ENCODE measurements around the gene NEK6.

Gene NEK6

DNA sequence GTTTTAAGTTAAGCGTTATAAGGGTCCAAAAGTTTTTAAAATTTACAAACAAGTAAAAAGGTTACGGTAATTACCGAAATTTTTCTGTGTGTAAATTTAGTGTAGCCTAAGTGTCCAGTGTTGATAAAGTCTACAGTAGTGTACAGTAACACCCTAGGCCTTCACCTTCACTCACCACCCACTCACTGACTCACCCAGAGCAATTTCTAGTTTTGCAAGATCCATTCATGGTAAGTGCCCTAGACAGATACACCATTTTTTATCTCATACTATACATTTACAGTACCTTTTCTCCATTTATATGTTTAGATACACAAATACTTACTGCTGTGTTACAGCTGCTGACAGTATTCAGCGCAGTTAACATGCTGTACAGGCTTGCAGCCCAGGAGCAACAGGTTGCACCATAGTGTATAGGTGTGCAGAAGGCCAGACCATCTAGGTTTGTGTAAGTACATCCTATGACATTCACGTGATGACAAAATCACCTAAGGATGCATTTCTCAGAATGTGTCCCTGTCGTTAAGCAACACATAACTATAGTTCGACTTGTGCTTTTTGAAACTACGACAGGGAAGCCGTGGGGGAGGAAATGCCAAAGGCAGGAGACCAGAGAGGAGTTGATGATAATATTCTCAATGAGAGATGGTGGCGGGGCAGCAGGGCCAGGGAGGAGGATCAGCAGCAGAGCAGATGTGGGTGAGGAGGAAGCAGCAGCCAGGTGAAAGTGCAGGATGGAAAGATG, 108.9 kb downstream of the NEK6 start:
- Mint-ChIP-seq H3K4me1 (ENCODE audit: low read depth) (peaks cover 5% of the 10 kb centered on the region), H3K36me3 (ENCODE audit: low read depth) (peaks cover 6% of the 10 kb centered on the region), H3K4me3 (no peak overlapping the region), H3K9me3 (no peaks in the 10 kb centered on the region), H3K27ac (peak overlapping the region; percentile 4), H3K27me3 (ENCODE audit: low read depth) (no peaks in the 10 kb centered on the region)

DNA sequence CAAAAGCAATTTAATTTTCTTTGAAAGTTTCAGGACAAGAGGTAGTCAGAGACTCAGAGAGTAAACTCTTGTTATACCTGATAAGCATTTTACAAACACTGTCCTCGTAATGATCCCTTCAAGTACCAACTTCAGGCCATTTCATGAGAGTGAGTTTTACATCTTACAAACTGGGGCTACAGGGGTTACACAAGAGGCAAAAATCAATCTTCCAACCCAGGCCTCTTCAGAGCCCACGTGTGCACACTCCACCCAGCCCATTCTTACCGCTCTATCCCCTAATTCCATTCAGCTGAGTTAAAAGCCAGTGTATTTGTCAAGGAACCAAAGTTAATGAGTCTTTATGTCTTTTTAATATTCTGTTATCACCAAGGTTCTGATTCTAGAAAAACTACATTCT, 110.9 kb downstream of the NEK6 start:
- H3K36me3 Mint-ChIP-seq (ENCODE audit: low read depth): peaks cover 6% of the 10 kb centered on the region
- H3K27ac Mint-ChIP-seq: no peak overlapping the region
- H3K9me3 Mint-ChIP-seq: no peaks in the 10 kb centered on the region
- no peaks in the 10 kb centered on the region for H3K27me3 Mint-ChIP-seq (ENCODE audit: low read depth)
- H3K4me1 Mint-ChIP-seq (ENCODE audit: low read depth): peaks cover 8% of the 10 kb centered on the region
- H3K4me3 Mint-ChIP-seq: no peak overlapping the region

DNA sequence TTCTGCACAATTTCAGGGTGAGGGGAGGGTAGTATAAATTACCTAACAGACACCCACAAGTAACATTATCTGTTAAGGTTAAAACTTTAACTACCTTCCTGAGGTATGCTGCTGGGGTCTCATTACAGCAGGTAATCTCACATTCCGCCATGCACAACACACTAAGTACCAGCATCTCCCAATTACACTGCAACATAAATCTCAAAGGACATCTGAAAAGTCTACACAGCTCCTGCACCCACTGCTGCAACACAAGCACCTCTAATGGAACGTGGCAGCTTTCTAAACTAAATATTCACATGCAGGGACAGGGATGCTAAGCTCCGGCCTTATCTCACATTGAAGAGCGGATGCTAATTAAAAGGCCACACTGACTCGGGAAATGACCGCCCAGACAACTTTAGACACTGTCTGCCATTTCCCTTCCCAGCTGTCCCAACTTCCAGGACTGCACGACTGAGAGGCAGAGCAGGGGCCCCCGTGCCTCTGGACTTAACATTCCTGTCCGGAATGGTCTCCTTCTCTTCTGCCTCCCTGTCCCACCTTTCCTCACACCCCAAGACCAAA, 111.6 kb downstream of the NEK6 start:
- Mint-ChIP-seq H3K4me1 (ENCODE audit: low read depth) (peaks cover 8% of the 10 kb centered on the region), H3K9me3 (no peaks in the 10 kb centered on the region), H3K36me3 (ENCODE audit: low read depth) (peaks cover 6% of the 10 kb centered on the region), H3K27me3 (ENCODE audit: low read depth) (no peaks in the 10 kb centered on the region), H3K27ac (no peak overlapping the region), H3K4me3 (no peak overlapping the region)

- H3K27me3 Mint-ChIP-seq (ENCODE audit: low read depth): no peaks in the 10 kb centered on the region
- H3K27ac Mint-ChIP-seq: no peak overlapping the region
Observed at GRCh38 chr9:124370896-124371582, 113.3 kb downstream of the NEK6 start.

GRCh38 chr9:124372038-124372437, 114.3 kb downstream of the NEK6 start:
- no peaks in the 10 kb centered on the region for H3K9me3 Mint-ChIP-seq
- peaks cover 3% of the 10 kb centered on the region for H3K4me1 Mint-ChIP-seq (ENCODE audit: low read depth)
- no peak overlapping the region for H3K4me3 Mint-ChIP-seq
- no peaks in the 10 kb centered on the region for H3K27me3 Mint-ChIP-seq (ENCODE audit: low read depth)
- no peak overlapping the region for H3K27ac Mint-ChIP-seq
- H3K36me3 Mint-ChIP-seq (ENCODE audit: low read depth): peaks cover 4% of the 10 kb centered on the region

More at GRCh38 chr9:124370896-124371582, 113.3 kb downstream of the NEK6 start:
- peaks cover 6% of the 10 kb centered on the region for H3K36me3 Mint-ChIP-seq (ENCODE audit: low read depth)
- peaks cover 8% of the 10 kb centered on the region for H3K4me1 Mint-ChIP-seq (ENCODE audit: low read depth)
- H3K9me3 Mint-ChIP-seq: no peaks in the 10 kb centered on the region
- H3K4me3 Mint-ChIP-seq: no peak overlapping the region

DNA sequence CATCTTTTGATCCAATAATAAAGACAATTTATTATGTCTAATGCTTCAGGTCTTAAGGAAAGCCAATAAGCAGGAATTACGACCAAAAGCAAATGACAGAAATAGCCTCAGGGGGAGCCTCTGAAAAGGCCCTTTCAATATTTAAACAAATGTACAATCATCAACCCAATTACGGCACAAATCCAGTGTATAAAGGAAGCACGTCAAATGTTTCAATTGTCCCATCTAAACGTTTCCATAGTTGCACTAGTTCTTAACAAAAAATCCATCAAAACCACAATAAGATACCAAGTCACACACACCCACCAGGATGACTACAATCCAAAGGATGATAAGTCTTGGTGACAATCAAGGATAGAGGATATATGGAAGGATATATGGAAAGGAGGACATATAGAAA, 115.6 kb downstream of the NEK6 start:
- Mint-ChIP-seq H3K4me3 (no peak overlapping the region), H3K36me3 (ENCODE audit: low read depth) (peaks cover 4% of the 10 kb centered on the region)

DNA sequence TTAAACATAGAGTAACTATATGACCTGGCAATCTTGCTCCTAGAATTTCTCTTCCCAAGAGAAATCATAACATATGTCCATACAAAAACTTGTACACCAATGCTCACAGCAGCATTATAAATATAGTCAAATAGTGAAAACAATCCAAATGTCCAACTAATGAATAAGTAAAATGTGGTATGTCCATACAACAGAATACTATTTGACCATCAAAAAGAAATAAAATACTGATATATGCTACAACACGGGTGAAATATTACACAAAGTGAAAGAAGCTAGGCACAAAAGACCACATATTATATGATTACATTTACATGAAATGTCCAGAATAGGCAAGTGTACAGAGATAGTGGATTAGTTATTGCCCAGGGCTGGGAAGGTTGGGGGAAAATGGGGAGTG, 116.1 kb downstream of the NEK6 start:
- Mint-ChIP-seq H3K27ac (no peak overlapping the region), H3K36me3 (ENCODE audit: low read depth) (peaks cover 7% of the 10 kb centered on the region), H3K4me1 (ENCODE audit: low read depth) (peaks cover 3% of the 10 kb centered on the region), H3K27me3 (ENCODE audit: low read depth) (no peaks in the 10 kb centered on the region), H3K4me3 (no peak overlapping the region), H3K9me3 (no peaks in the 10 kb centered on the region)

More for the DNA sequence above, 115.6 kb downstream of the NEK6 start:
- Mint-ChIP-seq H3K27me3 (ENCODE audit: low read depth) (no peaks in the 10 kb centered on the region), H3K9me3 (no peaks in the 10 kb centered on the region), H3K4me1 (ENCODE audit: low read depth) (peaks cover 3% of the 10 kb centered on the region), H3K27ac (no peak overlapping the region)

- peaks cover 16% of the 10 kb centered on the region for H3K36me3 Mint-ChIP-seq (ENCODE audit: low read depth)
- no peaks in the 10 kb centered on the region for H3K27me3 Mint-ChIP-seq (ENCODE audit: low read depth)
- H3K27ac Mint-ChIP-seq: no peak overlapping the region
- peaks cover 3% of the 10 kb centered on the region for H3K4me1 Mint-ChIP-seq (ENCODE audit: low read depth)
- H3K4me3 Mint-ChIP-seq: no peak overlapping the region
- H3K9me3 Mint-ChIP-seq: no peaks in the 10 kb centered on the region
Observed at GRCh38 chr9:124375726-124376125, 118.0 kb downstream of the NEK6 start.

DNA sequence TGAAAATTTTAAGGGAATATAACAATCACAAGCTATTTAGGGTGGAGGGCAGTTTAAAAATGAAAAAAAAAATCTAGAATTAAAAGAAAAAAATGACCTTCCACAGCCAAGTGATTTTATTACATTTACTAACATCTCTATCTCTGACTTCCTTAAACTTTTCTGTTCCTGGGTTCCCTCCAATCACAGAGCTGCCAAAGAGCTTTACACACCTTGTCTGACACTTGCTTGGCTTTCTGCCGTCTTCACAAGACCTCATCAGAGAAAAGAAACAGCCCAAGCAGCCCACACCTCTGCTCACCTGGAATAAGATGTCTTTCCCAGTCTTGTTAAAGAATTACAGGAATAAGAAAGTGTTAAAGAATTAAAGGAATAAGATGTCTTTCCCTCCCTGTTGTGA, 118.6 kb downstream of the NEK6 start:
- no peak overlapping the region for H3K27ac Mint-ChIP-seq
- H3K9me3 Mint-ChIP-seq: no peaks in the 10 kb centered on the region
- peaks cover 16% of the 10 kb centered on the region for H3K36me3 Mint-ChIP-seq (ENCODE audit: low read depth)
- no peak overlapping the region for H3K4me3 Mint-ChIP-seq
- no peaks in the 10 kb centered on the region for H3K27me3 Mint-ChIP-seq (ENCODE audit: low read depth)
- H3K4me1 Mint-ChIP-seq (ENCODE audit: low read depth): peaks cover 3% of the 10 kb centered on the region

- Mint-ChIP-seq H3K27ac (no peak overlapping the region), H3K9me3 (no peaks in the 10 kb centered on the region), H3K27me3 (ENCODE audit: low read depth) (no peaks in the 10 kb centered on the region), H3K4me1 (ENCODE audit: low read depth) (no peaks in the 10 kb centered on the region), H3K4me3 (no peak overlapping the region), H3K36me3 (ENCODE audit: low read depth) (peaks cover 19% of the 10 kb centered on the region)
Observed at GRCh38 chr9:124377551-124378406, 120.0 kb downstream of the NEK6 start.

DNA sequence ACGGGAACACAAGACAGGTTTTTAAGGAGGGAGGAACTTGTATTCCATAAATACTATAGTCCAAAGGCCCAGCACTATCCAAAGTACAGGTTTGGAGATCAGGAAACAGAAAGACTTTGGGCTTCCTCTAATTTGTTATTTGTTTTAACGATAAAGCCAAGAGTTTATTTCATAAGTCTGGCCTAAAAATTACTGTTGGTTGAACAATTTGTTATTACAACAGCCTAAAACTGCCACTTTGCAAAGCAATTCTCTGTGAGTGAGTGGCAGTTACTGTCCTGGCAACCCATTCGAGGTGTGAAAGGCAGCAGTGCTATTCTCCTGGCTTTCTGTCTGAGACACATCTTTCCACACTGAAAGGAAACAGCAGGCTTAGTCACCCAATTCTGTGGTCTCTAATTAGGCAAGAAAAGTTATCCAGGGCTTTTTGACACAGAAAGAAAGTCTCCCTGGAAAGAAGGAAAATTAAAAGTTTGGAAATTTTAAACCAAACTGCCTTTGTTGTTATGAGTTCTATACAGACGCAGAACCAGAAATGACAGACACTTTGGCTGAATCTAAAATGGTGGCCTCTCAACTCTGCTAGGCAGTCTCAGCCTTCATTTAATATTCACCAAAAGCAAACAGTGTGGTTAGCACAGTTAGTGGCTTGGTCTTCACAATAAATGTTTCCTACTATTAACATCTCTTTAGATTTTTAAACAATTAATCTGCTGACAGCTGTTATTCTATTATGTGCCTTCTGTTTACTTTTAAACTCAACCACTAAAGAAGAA, 123.6 kb downstream of the NEK6 start:
- H3K36me3 Mint-ChIP-seq (ENCODE audit: low read depth): peaks cover 20% of the 10 kb centered on the region
- H3K27me3 Mint-ChIP-seq (ENCODE audit: low read depth): no peaks in the 10 kb centered on the region
- H3K4me3 Mint-ChIP-seq: no peak overlapping the region
- no peaks in the 10 kb centered on the region for H3K9me3 Mint-ChIP-seq
- H3K27ac Mint-ChIP-seq: no peak overlapping the region
- no peaks in the 10 kb centered on the region for H3K4me1 Mint-ChIP-seq (ENCODE audit: low read depth)

DNA sequence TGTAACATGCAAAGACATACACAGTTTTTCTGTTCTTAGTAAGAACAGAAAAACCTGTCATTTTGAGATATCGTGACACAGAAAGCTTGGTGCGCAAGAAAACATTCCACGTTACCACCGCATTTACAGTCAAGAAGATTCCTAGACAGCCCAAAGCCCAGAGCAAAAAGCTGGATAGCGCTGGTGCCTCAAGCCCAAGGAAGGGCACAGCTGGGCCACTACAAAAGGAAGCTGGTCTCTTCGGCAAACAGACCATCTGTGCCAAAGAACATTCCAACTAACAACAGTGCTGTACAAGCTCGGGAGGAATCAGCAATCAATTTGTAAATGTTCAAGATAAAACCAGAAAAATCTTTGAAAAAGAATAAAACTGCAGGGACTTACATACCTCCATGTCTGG, 126.5 kb downstream of the NEK6 start:
- peaks cover 15% of the 10 kb centered on the region for H3K36me3 Mint-ChIP-seq (ENCODE audit: low read depth)
- H3K4me1 Mint-ChIP-seq (ENCODE audit: low read depth): peaks cover 4% of the 10 kb centered on the region
- H3K27me3 Mint-ChIP-seq (ENCODE audit: low read depth): no peaks in the 10 kb centered on the region
- no peaks in the 10 kb centered on the region for H3K9me3 Mint-ChIP-seq
- H3K27ac Mint-ChIP-seq: no peak overlapping the region
- no peak overlapping the region for H3K4me3 Mint-ChIP-seq

- Mint-ChIP-seq H3K27me3 (ENCODE audit: low read depth) (no peaks in the 10 kb centered on the region), H3K36me3 (ENCODE audit: low read depth) (peaks cover 12% of the 10 kb centered on the region), H3K9me3 (no peaks in the 10 kb centered on the region), H3K4me1 (ENCODE audit: low read depth) (peaks cover 4% of the 10 kb centered on the region), H3K4me3 (no peak overlapping the region), H3K27ac (no peak overlapping the region)
Observed at GRCh38 chr9:124384846-124385245, 127.1 kb downstream of the NEK6 start.

DNA sequence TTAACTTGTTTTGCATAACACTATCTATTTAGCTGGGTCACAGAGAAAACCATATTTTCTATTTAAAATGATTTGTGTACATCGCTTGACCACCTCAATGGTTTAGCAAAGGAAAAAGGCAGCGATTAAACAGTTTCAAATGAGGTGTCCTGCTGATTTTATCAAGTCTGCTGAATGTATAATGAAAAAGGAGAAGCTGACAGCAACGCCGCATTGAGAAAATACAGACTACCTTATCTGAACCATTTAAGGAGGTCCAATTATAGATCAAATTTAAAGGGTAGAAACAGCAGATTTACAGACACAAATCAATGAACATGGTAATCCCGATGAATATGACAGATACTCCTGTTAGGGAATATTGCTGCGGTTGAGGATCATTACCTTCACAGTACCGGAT, 127.9 kb downstream of the NEK6 start:
- Mint-ChIP-seq H3K9me3 (no peaks in the 10 kb centered on the region), H3K27ac (no peak overlapping the region), H3K4me3 (no peak overlapping the region), H3K4me1 (ENCODE audit: low read depth) (peaks cover 4% of the 10 kb centered on the region), H3K27me3 (ENCODE audit: low read depth) (no peaks in the 10 kb centered on the region), H3K36me3 (ENCODE audit: low read depth) (peaks cover 8% of the 10 kb centered on the region)
